Thoracic aorta (tissue), 2 donors: ENCODE data around the gene KRTAP13-3. TPM values are rescaled to one million over a fixed set of nuclear protein-coding genes. Genes with fewer than 3 reads are reported as not detected.

Source experiments
- ATAC-seq: fragments of 150-250 bp; one replicate; pipeline ENCODE4 v1.8.0; 2017; ENCODE audit warnings: low read depth; ENCODE audit not compliant: insufficient number of reproducible peaks, low FRiP score
- DNase-seq: peaks from one replicate; pipeline ENCODE4 v3.0.0-alpha.2; 2020; ENCODE audit warnings: low spot score
- H3K27ac ChIP-seq, 2 donors: fragments of 200-600 bp; sonication (generic); 1 replicate in 1 of 2; 2 replicates in 1 of 2; pipeline ENCODE4 v1.5.1; 2016; ENCODE audit warnings: mild to moderate bottlenecking in 2 of 2, moderate library complexity in 2 of 2
- H3K27me3 ChIP-seq: fragments of 200-600 bp; sonication (generic); replicated peaks from 2 replicates; pipeline ENCODE4 v1.6.0; 2016; ENCODE audit warnings: mild to moderate bottlenecking; ENCODE audit not compliant: insufficient read depth
- H3K36me3 ChIP-seq: fragments of 200-600 bp; sonication (generic); one replicate; pipeline ENCODE4 v1.5.1; 2016
- H3K4me1 ChIP-seq, 2 donors: fragments of 200-600 bp; sonication (generic); 1 replicate in 1 of 2; 2 replicates in 1 of 2; pipeline versions ENCODE4 v1.5.1 to v1.6.0; 2016; ENCODE audit warnings: low read depth in 2 of 2, mild to moderate bottlenecking in 1 of 2; ENCODE audit not compliant: control insufficient read depth in 1 of 2
- H3K4me3 ChIP-seq: fragments of 200-600 bp; sonication (generic); 2 replicates; pipeline ENCODE4 v1.5.1; 2016; ENCODE audit warnings: mild to moderate bottlenecking
- H3K9me3 ChIP-seq: fragments of 200-600 bp; sonication (generic); 2 replicates; pipeline ENCODE4 v1.5.1; 2016
- CTCF ChIP-seq: fragments of 200-600 bp; sonication (generic); IDR thresholded peaks from one replicate; pipeline ENCODE4 v1.5.1; 2019; ENCODE audit warnings: antibody characterized with exemption
- total RNA-seq, 2 donors: library from RNA; depleted of rRNA; stranded (reverse); fragments of >200 nt; gene quantifications; one replicate each; pipeline versions ENCODE4 v1.1.0 to v1.2.3, GENCODE V29; 2016

Gene KRTAP13-3
- total RNA-seq, 2 donors from 2014 or later, result not detected

GRCh38 chr21:30444204-30444603 is 18.5 kb upstream of the KRTAP13-3 start:
- no peaks in the 10 kb centered on the region for H3K9me3 ChIP-seq
- H3K4me1 ChIP-seq, result no peaks in the 10 kb centered on the region
- ATAC-seq (no peak), DNase-seq (no peak)
- no peaks in the 10 kb centered on the region for H3K27me3 ChIP-seq
- H3K4me3 ChIP-seq, result no peak overlapping the region
- no peaks in the 10 kb centered on the region for H3K36me3 ChIP-seq
- H3K27ac ChIP-seq, result no peak overlapping the region
- no peak for TF ChIP-seq CTCF

- DNase-seq, result no peak
- no peak for ATAC-seq
- H3K4me3 ChIP-seq, result no peak overlapping the region
- no peaks in the 10 kb centered on the region for H3K27me3 ChIP-seq
- H3K36me3 ChIP-seq, result no peaks in the 10 kb centered on the region
- H3K27ac ChIP-seq, result no peak overlapping the region
- H3K9me3 ChIP-seq, result no peaks in the 10 kb centered on the region
- TF ChIP-seq CTCF, result no peak
- H3K4me1 ChIP-seq, result no peaks in the 10 kb centered on the region
Measured at GRCh38 chr21:30443226-30443625, 17.5 kb upstream of the KRTAP13-3 start.

- Histone ChIP-seq H3K36me3 (no peaks in the 10 kb centered on the region), H3K4me1 (no peaks in the 10 kb centered on the region), H3K27me3 (no peaks in the 10 kb centered on the region), H3K27ac (no peak within 1 kb of the TSS), H3K4me3 (no peak within 1 kb of the TSS), H3K9me3 (no peaks in the 10 kb centered on the region)
- no peak for DNase-seq
- no peak for ATAC-seq
- TF ChIP-seq CTCF, result no peak
Measured at GRCh38 chr21:30439975-30440374, 14.2 kb upstream of the KRTAP13-3 start, which contains the start of gene KRTAP15-1. Gene KRTAP15-1 (plus strand): TSS chr21:30440275. CDS start chr21:30440328, 53 bp downstream.

- no peaks in the 10 kb centered on the region for H3K27me3 ChIP-seq
- no peaks in the 10 kb centered on the region for H3K9me3 ChIP-seq
- DNase-seq (no peak), ATAC-seq (no peak)
- H3K4me1 ChIP-seq, result no peaks in the 10 kb centered on the region
- H3K4me3 ChIP-seq, result no peak overlapping the region
- no peak for TF ChIP-seq CTCF
- no peak overlapping the region for H3K27ac ChIP-seq
- H3K36me3 ChIP-seq, result no peaks in the 10 kb centered on the region
Measured at GRCh38 chr21:30437010-30437565, 11.4 kb upstream of the KRTAP13-3 start.

- peak; percentile 28 for TF ChIP-seq CTCF
- Histone ChIP-seq H3K36me3 (no peaks in the 10 kb centered on the region), H3K4me1 (no peaks in the 10 kb centered on the region), H3K4me3 (no peak overlapping the region), H3K27ac (no peak overlapping the region), H3K9me3 (no peaks in the 10 kb centered on the region), H3K27me3 (no peaks in the 10 kb centered on the region)
- no peak for DNase-seq
- no peak for ATAC-seq
Measured at GRCh38 chr21:30434033-30434631, 8.4 kb upstream of the KRTAP13-3 start.
